ENCODE measurements around the gene RALGAPA1. TPM values are rescaled to one million over a fixed set of nuclear protein-coding genes. Genes with fewer than 3 reads are reported as not detected.
"Not testable (repeated sequence)": the region's sequence is repeated elsewhere in the genome, so short reads cannot be mapped to it uniquely, and the experiment has no call there.

RALGAPA1 gene
- total RNA-seq, 1 experiment from 2014 or later = 9.8 TPM

- H3K9me3 ChIP-seq = no peaks in the 10 kb centered on the region
- no peaks in the 10 kb centered on the region for H3K27me3 ChIP-seq
- H3K4me3 ChIP-seq = no peak overlapping the region
- H3K36me3 ChIP-seq = no peaks in the 10 kb centered on the region
- DNase-seq = no peak
Observed at GRCh38 chr14:35742032-35742371, 67.1 kb downstream of the RALGAPA1 start.

GRCh38 chr14:35741345-35742031 lies 67.6 kb downstream of the RALGAPA1 start:
- DNase-seq = no peak
- H3K4me3 ChIP-seq = no peak overlapping the region
- no peaks in the 10 kb centered on the region for H3K27me3 ChIP-seq
- H3K36me3 ChIP-seq = no peaks in the 10 kb centered on the region
- no peaks in the 10 kb centered on the region for H3K9me3 ChIP-seq

GRCh38 chr14:35740215-35740614 lies 68.9 kb downstream of the RALGAPA1 start:
- Histone ChIP-seq H3K27me3 (no peaks in the 10 kb centered on the region), H3K4me3 (no peak overlapping the region), H3K36me3 (no peaks in the 10 kb centered on the region), H3K9me3 (no peaks in the 10 kb centered on the region)
- no peak for DNase-seq

GRCh38 chr14:35735163-35735562 lies 73.9 kb downstream of the RALGAPA1 start:
- not testable (repeated sequence) for H3K4me3 ChIP-seq, H3K27me3 ChIP-seq, H3K36me3 ChIP-seq, DNase-seq, H3K9me3 ChIP-seq

GRCh38 chr14:35733510-35733909 lies 75.6 kb downstream of the RALGAPA1 start:
- not testable (repeated sequence) for H3K27me3 ChIP-seq, H3K36me3 ChIP-seq, H3K4me3 ChIP-seq, DNase-seq, H3K9me3 ChIP-seq

GRCh38 chr14:35730871-35731270 lies 78.2 kb downstream of the RALGAPA1 start:
- Histone ChIP-seq H3K36me3 (no peaks in the 10 kb centered on the region), H3K4me3 (no peak overlapping the region), H3K9me3 (no peaks in the 10 kb centered on the region), H3K27me3 (no peaks in the 10 kb centered on the region)
- no peak for DNase-seq

GRCh38 chr14:35727764-35728163 lies 81.3 kb downstream of the RALGAPA1 start:
- Histone ChIP-seq H3K4me3 (no peak overlapping the region), H3K36me3 (no peaks in the 10 kb centered on the region), H3K9me3 (no peaks in the 10 kb centered on the region), H3K27me3 (no peaks in the 10 kb centered on the region)
- DNase-seq = no peak

- DNase-seq = no peak
- H3K36me3 ChIP-seq = no peaks in the 10 kb centered on the region
- H3K4me3 ChIP-seq = no peak overlapping the region
- H3K9me3 ChIP-seq = no peaks in the 10 kb centered on the region
- H3K27me3 ChIP-seq = no peaks in the 10 kb centered on the region
Observed at GRCh38 chr14:35725930-35726329, 83.2 kb downstream of the RALGAPA1 start.

GRCh38 chr14:35715079-35715478 lies 94.0 kb downstream of the RALGAPA1 start:
- H3K9me3 ChIP-seq = no peaks in the 10 kb centered on the region
- DNase-seq = no peak
- no peaks in the 10 kb centered on the region for H3K27me3 ChIP-seq
- no peak overlapping the region for H3K4me3 ChIP-seq
- no peaks in the 10 kb centered on the region for H3K36me3 ChIP-seq

GRCh38 chr14:35712466-35712865 lies 96.6 kb downstream of the RALGAPA1 start:
- Histone ChIP-seq H3K4me3 (no peak overlapping the region), H3K36me3 (no peaks in the 10 kb centered on the region), H3K27me3 (no peaks in the 10 kb centered on the region), H3K9me3 (no peaks in the 10 kb centered on the region)
- no peak for DNase-seq

- Histone ChIP-seq H3K27me3 (no peaks in the 10 kb centered on the region), H3K36me3 (no peaks in the 10 kb centered on the region), H3K9me3 (no peaks in the 10 kb centered on the region), H3K4me3 (no peak overlapping the region)
- no peak for DNase-seq
Observed at GRCh38 chr14:35708062-35708461, 101.0 kb downstream of the RALGAPA1 start.

GRCh38 chr14:35705636-35706035 lies 103.5 kb downstream of the RALGAPA1 start:
- Histone ChIP-seq H3K27me3 (no peaks in the 10 kb centered on the region), H3K4me3 (no peak overlapping the region), H3K9me3 (no peaks in the 10 kb centered on the region), H3K36me3 (no peaks in the 10 kb centered on the region)
- no peak for DNase-seq

GRCh38 chr14:35704793-35705493 lies 104.2 kb downstream of the RALGAPA1 start:
- DNase-seq = no peak
- Histone ChIP-seq H3K36me3 (no peaks in the 10 kb centered on the region), H3K9me3 (no peaks in the 10 kb centered on the region), H3K27me3 (no peaks in the 10 kb centered on the region), H3K4me3 (no peak overlapping the region)

GRCh38 chr14:35701531-35701930 lies 107.6 kb downstream of the RALGAPA1 start:
- DNase-seq = no peak
- Histone ChIP-seq H3K36me3 (no peaks in the 10 kb centered on the region), H3K4me3 (no peak overlapping the region), H3K9me3 (no peaks in the 10 kb centered on the region), H3K27me3 (no peaks in the 10 kb centered on the region)

- DNase-seq = no peak
- H3K9me3 ChIP-seq = no peaks in the 10 kb centered on the region
- no peaks in the 10 kb centered on the region for H3K27me3 ChIP-seq
- H3K4me3 ChIP-seq = no peak overlapping the region
- H3K36me3 ChIP-seq = no peaks in the 10 kb centered on the region
Observed at GRCh38 chr14:35699791-35700444, 109.2 kb downstream of the RALGAPA1 start.

GRCh38 chr14:35696575-35696974 lies 112.5 kb downstream of the RALGAPA1 start:
- no peaks in the 10 kb centered on the region for H3K9me3 ChIP-seq
- no peaks in the 10 kb centered on the region for H3K27me3 ChIP-seq
- no peak overlapping the region for H3K4me3 ChIP-seq
- no peak for DNase-seq
- H3K36me3 ChIP-seq = no peaks in the 10 kb centered on the region

- Histone ChIP-seq H3K36me3 (no peaks in the 10 kb centered on the region), H3K27me3 (no peaks in the 10 kb centered on the region), H3K9me3 (no peaks in the 10 kb centered on the region), H3K4me3 (no peak overlapping the region)
- no peak for DNase-seq
Observed at GRCh38 chr14:35696119-35696518, 113.0 kb downstream of the RALGAPA1 start.

GRCh38 chr14:35695647-35696046 lies 113.4 kb downstream of the RALGAPA1 start:
- no peaks in the 10 kb centered on the region for H3K9me3 ChIP-seq
- H3K4me3 ChIP-seq = no peak overlapping the region
- no peaks in the 10 kb centered on the region for H3K36me3 ChIP-seq
- no peak for DNase-seq
- no peaks in the 10 kb centered on the region for H3K27me3 ChIP-seq
